HEK293 (cell line): ENCODE data around the gene CASP10.

Experiments
- ZNF169 ChIP-seq: fragments of 450-650 bp; formaldehyde crosslinking; IDR thresholded peaks from 2 replicates; pipeline ENCODE4 v1.5.1; 2016; ENCODE audit warnings: missing biosample characterization, missing genetic modification characterization
- TF ChIP-seq, protein P1 (sequence below): fragments of 450-650 bp; formaldehyde crosslinking; IDR thresholded peaks from 2 replicates; pipeline ENCODE4 v1.5.1; 2016; ENCODE audit warnings: missing biosample characterization, missing genetic modification characterization

DNA sequence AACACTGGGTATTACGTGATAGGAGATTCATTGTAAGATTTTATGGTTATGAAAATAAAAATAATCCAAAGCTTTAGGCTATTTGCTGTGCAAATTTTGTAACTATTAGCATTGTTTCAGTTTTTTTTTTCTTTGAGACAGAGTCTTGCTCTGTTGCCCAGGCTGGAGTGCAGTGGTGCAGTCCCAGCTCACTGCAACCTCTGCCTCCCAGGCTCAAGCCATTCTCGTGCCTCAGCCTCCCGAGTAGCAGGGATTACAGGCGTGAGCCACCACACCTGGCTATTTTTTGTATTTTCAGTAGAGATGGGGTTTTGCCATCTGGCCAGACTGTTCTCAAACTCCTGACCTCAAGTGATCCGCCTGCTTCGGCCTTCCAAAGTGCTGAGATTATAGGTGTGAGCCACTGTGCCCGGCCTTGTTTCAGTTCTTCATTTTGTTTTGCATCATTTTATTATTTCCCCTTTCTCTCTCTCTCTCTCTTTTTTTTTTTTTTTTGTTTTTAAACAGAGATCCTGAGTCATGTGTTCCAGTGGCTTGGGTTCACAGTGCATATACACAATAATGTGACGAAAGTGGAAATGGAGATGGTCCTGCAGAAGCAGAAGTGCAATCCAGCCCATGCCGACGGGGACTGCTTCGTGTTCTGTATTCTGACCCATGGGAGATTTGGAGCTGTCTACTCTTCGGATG lies 25.8 kb downstream of the CASP10 start:
- no peak for TF ChIP-seq ZNF169 (tag by site-specific recombination)
- TF ChIP-seq, protein P1, sequence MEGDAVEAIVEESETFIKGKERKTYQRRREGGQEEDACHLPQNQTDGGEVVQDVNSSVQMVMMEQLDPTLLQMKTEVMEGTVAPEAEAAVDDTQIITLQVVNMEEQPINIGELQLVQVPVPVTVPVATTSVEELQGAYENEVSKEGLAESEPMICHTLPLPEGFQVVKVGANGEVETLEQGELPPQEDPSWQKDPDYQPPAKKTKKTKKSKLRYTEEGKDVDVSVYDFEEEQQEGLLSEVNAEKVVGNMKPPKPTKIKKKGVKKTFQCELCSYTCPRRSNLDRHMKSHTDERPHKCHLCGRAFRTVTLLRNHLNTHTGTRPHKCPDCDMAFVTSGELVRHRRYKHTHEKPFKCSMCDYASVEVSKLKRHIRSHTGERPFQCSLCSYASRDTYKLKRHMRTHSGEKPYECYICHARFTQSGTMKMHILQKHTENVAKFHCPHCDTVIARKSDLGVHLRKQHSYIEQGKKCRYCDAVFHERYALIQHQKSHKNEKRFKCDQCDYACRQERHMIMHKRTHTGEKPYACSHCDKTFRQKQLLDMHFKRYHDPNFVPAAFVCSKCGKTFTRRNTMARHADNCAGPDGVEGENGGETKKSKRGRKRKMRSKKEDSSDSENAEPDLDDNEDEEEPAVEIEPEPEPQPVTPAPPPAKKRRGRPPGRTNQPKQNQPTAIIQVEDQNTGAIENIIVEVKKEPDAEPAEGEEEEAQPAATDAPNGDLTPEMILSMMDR, result no peak
